Esophagus muscularis mucosa (tissue), 4 donors: ENCODE results near the gene SLC14A1.

ENCODE experiments used
- CTCF ChIP-seq, 3 experiments: fragments of 200-600 bp in 2 of 3; fragments of 450-650 bp in 1 of 3; sonication (generic) in 2 of 3; IDR thresholded peaks; one replicate each; pipeline ENCODE4 v1.5.1; 2017 to 2019; ENCODE audit warnings: antibody characterized with exemption in 3 of 3, mild to moderate bottlenecking in 2 of 3, moderate library complexity in 1 of 3
- EP300 ChIP-seq: sonication (generic); formaldehyde crosslinking; IDR thresholded peaks from one replicate; pipeline ENCODE4 v1.6.1; 2017; ENCODE audit warnings: antibody characterized with exemption
- POLR2A ChIP-seq: fragments of 450-650 bp; IDR thresholded peaks from one replicate; pipeline ENCODE4 v1.6.1; 2017; ENCODE audit warnings: antibody characterized with exemption, moderate library complexity, mild to moderate bottlenecking, low read depth

DNA sequence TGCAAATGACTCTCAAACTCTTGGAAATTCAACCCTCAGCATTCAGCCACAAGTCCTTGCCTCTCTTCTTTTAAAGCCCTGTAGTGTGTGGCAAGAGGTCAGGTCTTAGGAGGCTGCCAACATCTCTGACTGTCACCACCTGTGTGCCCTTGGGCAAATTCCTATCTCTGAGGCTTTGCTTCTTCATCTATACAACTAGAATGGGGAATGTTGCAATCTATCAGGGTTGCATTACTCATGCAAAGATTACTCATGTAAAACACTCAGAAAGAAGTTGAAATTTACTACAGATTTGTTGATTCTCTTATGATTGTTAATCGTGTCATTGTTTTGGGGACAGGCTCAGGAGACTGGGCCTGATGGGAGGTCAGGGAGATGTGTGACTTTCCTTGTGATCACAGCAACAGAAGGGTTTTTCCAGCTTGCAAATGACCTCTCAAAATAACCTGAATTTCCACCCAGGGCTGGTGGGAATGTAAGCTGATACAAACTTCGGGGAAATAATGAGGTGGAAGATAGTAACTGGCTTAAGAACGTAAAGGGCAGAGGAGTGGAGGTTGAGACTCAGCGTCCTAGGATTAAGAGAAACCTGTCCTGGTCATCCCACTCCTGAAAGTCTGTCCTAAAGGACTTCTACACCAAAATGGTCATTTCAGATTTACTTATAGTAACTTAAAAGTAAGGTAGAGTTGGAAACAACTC, 69.4 kb downstream of the SLC14A1 start:
- TF ChIP-seq CTCF (IDR thresholded peaks at IDR 0.05) (no peak), EP300 (no peak), POLR2A (no peak)
